Raji (cell line): ENCODE measurements around the gene C19orf73.

ENCODE experiments used
- POLR2A ChIP-seq: IDR thresholded peaks from 2 replicates; pipeline ENCODE4 v1.6.1; 2011; ENCODE audit warnings: low read depth, low read length, control low read depth; ENCODE audit not compliant: insufficient read depth

C19orf73 gene

DNA sequence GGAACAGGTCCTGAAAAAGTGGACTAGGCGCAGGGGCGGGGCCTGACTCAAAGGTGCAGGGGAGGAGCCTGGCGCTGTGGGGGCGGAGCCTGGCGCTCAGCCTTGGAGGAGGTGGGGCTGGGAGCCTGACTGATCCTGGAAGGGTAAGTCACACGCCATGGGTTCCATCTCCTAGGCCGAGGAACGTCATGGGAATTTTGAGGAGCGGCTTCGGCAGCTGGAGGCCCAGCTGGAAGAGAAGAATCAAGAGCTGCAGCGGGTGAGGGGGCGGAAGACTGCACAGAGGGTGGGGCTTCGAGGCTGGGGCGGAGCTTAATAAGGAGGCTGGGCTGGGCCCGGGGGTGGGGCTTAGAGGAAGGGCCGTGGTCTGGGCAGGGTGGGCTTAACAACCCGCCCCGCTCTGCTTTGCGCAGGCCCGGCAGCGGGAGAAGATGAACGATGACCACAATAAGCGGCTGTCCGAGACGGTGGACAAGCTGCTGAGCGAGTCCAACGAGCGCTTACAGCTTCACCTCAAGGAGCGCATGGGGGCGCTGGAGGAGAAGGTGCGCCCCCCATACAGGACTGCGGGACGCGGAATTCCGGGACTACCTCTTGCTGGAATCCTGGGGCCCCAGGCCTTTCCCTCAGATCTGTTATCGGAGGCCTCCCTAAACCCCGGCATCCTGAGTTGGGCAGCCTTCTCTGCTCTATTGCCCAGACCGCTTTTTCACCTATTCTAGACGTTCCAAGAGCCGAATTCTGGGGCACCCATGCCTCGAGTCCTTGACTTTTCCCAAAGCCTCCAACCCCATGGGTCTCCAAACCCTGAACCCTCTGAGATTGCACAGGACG lies 14.9 kb upstream of the C19orf73 start:
- TF ChIP-seq POLR2A, result no peak

DNA sequence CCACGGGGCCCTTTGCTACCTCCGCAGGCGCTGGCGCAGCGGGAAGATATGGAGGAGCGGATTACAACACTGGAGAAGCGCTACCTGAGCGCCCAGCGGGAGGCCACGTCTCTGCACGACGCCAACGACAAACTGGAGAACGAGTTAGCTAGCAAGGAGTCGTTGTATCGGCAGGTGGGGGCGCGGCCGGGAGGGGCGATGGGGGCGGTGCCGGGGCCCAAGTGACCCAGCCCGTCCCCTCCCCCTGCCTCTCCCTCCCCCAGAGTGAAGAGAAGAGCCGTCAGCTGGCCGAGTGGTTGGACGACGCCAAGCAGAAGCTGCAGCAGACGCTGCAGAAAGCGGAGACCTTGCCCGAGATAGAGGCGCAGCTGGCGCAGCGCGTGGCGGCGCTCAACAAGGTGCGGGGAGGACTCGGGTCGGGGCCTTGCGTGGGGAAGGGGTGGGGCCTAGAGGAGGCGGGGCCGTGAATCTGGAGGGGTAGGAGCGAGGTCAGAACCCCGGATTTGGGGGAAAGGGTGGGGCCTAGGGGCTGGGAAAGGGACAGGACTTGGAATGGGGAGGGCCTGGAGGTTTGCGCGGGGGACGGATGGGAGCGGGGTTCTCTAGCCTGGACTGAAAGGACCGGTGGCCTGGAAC lies 14.1 kb upstream of the C19orf73 start:
- no peak for TF ChIP-seq POLR2A

DNA sequence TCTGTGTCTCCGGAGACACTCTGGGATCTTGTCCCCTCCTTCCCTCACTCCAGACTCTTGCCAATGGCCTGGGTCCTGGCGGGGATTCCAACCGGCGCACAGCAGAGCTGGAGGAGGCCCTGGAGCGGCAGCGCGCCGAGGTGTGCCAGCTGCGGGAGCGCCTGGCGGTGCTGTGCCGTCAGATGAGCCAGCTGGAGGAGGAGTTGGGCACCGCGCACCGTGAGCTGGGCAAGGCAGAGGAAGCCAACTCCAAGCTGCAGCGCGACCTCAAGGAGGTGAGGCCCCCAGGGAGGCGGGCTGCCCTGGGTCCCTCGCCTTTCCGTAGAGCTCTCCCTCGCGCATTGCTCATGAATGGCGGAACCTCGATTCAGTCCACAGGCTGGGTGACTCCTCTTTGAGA lies 11.4 kb upstream of the C19orf73 start:
- TF ChIP-seq POLR2A, result no peak

DNA sequence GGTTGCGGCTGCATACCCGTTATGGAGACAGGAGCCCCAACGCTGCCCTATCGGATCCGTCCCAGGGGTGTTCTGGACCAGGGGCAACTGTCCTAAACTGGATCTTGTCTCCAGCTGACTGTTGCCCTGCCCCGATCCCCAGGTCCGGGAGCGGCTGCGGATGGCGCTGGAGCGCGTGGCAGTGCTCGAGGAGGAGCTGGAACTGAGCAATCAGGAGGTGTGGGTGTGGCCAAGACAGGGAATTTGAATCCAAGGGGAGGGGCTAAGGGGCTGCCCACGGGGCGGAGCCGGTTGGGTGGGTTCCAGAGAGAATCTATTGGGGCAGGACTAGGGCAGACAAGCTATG lies 10.3 kb upstream of the C19orf73 start:
- no peak for TF ChIP-seq POLR2A

DNA sequence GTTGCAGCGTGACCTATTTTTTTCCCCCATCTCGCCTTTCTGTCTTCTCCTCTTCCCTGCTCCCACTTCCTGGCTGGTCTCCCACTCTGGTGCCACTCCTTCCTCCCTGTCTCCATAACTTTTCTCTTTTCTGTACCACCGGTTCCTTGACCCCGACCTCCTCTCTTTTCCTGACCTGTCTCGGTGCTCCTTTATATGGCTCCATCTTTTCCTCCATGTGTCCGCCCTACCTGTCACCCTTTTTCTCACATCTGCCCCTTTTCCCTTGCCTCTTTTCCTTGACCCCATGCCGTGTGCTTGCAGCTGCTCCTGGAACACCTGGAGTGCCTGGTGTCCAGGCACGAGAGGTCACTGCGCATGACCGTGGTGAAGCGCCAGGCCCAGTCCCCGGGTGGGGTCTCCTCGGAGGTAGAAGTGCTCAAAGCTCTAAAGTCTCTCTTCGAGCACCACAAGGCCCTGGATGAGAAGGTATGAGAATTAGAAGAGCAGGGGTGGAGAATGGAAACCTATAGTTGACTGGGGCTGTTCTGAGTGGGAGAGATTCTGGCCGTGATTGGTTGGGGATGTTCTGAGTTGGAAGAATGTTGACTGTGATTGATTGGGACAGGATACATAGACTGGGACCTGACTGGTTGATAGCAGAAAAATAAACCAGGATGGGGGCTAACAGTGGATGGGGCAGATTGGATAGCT lies 9.7 kb upstream of the C19orf73 start:
- TF ChIP-seq POLR2A, result no peak

DNA sequence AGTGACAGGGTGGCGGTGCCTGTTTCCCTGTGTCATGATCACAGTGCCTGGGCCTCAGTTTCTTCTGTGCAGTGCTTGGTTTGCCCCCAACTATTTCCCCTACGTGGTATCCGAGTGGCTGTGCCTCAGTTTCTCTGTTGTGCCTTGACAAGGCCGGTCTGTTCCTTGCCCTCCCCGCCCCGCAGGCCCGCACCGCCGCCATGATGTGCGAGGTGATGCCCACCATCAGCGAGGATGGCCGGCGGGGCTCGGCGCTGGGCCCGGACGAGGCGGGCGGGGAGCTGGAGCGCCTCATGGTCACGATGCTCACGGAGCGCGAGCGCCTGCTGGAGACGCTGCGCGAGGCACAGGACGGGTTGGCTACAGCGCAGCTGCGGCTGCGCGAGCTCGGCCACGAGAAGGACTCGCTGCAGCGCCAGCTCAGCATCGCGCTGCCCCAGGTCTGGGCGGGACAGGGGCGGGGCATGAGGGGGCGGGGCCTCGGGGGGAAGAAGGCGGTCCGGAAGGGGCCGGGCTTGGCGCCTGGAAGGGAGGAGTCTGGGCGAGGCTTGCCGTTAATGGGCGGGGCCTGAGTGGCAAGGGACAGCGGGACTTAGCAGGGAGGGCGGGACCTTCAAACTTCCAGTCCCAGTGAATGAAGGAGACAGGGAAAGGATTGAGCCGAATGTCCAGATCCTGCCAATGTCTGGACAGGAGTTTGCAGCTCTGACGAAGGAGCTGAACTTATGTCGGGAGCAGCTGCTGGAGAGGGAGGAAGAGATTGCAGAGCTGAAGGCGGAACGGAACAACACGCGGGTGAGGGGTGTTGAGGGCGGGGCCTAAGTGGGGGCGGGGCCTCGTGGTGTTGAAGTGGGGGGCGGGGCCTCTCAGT lies 9.0 kb upstream of the C19orf73 start:
- peak; percentile 64 for TF ChIP-seq POLR2A

DNA sequence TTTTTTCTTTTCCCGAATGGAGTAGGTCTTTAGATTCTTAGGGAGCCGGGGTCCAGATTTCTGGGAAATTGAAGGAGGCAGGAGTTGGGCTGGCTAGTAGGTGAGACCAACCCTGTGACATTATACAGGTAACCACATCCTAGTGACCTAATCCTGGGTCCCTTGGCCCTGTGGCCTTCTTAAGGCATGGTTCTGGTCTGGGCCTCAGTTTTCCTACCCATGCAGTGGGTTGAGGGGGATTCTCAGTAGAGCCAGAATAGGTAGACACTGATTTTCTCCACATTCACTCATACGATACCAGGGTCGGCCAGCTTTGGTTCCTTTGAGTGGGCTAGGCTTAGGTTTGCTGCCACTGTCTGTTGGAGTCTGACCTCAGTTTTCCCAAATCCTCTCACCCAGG lies 7.6 kb upstream of the C19orf73 start:
- no peak for TF ChIP-seq POLR2A

DNA sequence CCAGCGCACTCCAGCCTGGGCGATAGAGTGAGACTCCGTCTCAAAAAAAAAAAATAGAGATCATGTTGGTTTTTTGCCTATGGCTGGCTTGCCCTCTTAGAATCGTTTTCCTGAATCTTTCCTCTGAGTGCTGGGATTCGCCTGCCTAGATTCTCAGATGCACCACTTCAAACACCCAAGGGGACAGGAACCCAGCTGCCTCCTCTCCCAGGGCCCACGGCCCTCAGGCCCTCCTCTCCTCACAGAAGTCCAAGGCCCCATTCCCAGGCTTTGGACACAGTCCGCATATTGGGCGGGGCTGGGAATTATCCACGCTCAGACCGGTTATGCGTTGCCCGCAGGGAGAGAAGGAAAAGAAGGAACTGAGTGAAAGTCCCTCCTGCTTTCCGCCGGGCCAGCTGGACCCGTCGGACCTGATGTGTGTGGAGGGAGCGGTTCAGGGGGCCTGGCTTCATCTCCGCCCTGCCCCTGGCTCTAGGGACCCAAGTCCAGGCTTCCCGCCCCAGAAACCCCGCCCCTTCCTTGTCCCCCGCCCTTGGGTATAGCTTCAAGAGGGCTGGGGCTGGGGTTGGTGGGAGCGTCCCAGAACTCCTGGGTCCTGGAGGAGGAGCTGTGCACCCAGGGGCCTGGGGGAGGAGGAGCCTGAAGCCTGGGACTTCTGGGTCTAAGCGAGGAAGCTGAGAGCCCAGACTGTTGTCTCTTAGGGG lies 6.2 kb upstream of the C19orf73 start:
- TF ChIP-seq POLR2A, result no peak

DNA sequence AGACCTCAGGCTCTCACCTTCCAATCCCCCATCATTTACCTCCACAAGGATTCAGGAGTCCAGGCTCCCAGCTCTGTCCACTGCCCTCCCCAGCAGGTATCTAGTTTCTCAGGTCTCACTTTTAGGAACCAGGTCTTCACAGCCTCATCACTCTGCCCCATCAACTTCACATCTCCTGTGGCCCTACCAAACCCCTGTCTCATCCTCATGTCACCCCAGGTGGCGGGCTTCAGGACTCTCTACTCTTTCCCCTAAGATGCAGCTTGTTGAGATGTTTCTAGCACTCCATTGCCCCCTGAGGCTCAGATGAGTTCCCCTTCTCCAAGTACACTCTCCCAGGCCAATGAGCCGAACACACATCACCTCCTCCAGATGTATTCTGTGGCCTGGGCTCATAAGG lies 1.9 kb upstream of the C19orf73 start:
- TF ChIP-seq POLR2A, result no peak

DNA sequence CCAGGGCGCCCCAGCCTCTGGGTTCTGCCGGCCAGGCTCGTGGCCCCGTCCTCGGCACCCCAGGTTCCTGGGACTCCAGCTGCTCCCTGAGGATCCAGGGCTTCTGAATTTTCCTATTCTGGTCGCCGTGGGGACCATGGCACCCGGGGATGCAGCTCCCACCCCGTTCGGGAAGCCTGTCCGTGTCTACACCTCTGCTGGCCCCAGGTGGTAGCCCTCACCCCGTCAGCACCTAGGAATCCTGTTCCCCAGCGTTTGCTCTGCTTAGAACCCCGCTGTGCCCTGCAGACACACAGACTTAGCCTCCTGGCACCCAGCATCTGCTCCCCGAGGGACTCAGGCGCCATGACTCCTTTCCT lies 1.4 kb upstream of the C19orf73 start:
- no peak for TF ChIP-seq POLR2A

DNA sequence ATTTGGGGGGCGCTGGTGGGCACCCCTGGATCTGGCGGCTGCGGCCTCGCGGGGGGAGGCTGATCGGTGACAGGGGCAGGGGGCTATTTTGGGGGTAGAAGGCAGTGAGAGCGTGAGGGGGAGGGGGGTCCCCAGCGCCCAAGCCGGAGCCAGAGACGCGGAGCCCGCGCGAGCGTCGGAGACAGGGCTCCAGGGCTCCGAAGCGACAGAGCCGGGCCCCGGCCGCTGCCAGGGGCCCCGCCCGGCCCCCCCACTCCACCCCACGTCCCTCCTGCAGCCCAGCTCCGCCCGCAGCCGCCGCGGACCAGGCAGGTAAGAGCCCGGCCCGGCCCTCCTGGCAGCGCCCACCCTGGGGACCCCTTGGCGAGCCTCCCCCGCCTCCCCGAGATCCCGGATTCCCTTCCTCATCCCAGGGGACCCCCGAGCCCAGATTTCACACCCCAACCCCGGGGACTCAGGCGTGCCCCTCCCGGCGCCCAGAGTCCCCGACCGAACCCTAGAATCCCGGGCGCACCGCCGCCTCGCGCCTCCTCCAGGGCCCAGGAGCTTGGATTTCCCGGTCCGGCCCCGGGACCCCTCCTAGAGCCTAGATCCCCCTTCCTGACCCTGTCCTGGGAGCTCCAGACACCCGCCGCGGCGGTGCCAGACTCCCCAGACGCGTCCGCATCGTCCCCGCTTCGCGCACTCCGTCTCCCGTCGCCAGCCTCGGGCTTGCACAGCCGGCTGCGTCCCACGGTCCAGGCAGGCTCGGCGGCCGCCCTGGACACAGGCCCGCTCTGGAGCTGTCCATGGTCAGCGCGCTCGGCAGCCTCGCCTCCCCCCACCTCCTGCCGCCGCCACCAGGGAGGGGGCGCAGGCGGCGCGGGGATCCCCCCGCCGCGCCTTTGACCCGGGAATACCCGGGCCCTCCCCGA lies 725 bp upstream of the C19orf73 start, which contains the start of gene PPFIA3:
PPFIA3 (plus strand) TSS at position 134 of the 914 bp plus-strand sequence. CDS start 8,330 bp downstream, outside the sequence.
- TF ChIP-seq POLR2A, result no peak

DNA sequence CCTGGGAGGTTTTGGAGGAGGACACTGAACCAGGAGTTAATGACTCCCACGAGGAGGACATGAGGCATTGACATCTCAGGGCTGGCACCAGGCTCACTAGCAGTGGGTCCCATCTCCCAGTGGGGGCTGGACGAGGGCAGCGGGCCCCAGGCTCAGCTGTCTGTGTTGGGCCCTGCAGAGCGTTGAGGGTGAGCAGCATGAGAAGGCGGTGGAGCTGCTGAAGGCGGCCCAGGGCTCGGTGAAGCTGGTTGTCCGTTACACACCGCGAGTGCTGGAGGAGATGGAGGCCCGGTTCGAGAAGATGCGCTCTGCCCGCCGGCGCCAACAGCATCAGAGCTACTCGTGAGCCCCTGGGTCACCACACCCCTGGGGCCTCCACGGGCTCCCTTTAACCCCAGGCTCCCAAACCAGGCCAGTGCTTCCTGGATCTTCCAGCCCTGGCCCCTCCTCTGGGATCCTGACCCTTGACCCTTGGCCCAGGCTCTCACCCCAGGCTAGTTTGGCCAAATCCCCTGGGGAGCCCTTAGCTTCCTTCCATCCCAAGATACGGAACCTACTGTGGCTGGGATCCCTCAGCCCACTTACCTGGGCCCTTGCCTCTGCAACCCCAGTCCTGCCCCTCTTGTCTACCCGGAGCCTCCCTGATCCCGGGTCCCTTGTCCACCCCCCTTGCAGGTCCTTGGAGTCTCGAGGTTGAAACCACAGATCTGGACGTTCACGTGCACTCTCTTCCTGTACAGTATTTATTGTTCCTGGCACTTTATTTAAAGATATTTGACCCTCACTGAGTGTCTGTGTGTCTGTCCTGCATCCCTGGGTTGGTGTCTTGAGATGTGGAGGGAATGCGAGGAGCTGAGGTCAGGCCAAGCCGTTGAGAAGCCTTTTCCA lies 1.0 kb downstream of the C19orf73 start:
- no peak for TF ChIP-seq POLR2A
